ENCODE measurements around the gene ADNP. TPM values are rescaled to one million over a fixed set of nuclear protein-coding genes. Genes with fewer than 3 reads are reported as not detected.
A peak's percentile ranks its signal among the peaks of the same experiment; 100 is the strongest.

ADNP gene
- total RNA-seq, 2 experiments from 2014 or later: 51.5 to 94.9 TPM

DNA sequence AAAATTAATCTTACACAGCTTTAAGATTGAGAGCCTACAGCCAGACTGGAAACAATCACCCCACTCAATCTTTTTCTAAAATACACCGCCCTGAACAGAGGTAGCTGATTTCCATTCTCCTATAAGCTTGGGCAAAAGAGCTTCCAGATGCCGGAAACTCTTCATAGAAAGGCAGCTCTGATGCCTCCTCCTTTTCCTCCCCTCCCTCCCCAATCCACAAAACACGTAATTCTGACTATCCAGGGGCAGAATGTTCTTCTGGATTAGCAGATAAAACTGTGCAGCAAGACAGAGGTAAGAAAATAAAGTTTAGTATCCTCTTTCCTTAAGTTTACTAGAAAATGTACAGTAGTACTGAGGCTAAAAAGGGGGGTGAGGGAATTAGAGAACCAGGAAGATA, 15.8 kb downstream of the ADNP start:
- DNase-seq (ENCODE audit: low spot score): no peak
- Histone ChIP-seq H3K79me2 (ENCODE audit: insufficient read depth, low read depth, low read length) (peaks cover 99% of the 10 kb centered on the region), H3K27ac (ENCODE audit: low read depth, low read length, poor library complexity, severe bottlenecking) (no peak overlapping the region), H2AFZ (ENCODE audit: low read length) (no peak overlapping the region), H3K4me3 (ENCODE audit: low read depth, low read length, poor library complexity, severe bottlenecking) (no peak overlapping the region), H3K36me3 (ENCODE audit: insufficient read depth, low read length) (peaks cover 95% of the 10 kb centered on the region), H3K4me1 (ENCODE audit: insufficient read depth, low read length, poor library complexity, severe bottlenecking) (peaks cover 78% of the 10 kb centered on the region), H3K9me3 (ENCODE audit: low read length) (no peaks in the 10 kb centered on the region), H3K4me2 (ENCODE audit: low read length) (peak overlapping the region; percentile 32), H3K9me2 (ENCODE audit: insufficient read depth, low read length) (no peaks in the 10 kb centered on the region), H4K20me1 (ENCODE audit: insufficient read depth, low read length) (peaks cover 83% of the 10 kb centered on the region)
- TF ChIP-seq, protein P1, sequence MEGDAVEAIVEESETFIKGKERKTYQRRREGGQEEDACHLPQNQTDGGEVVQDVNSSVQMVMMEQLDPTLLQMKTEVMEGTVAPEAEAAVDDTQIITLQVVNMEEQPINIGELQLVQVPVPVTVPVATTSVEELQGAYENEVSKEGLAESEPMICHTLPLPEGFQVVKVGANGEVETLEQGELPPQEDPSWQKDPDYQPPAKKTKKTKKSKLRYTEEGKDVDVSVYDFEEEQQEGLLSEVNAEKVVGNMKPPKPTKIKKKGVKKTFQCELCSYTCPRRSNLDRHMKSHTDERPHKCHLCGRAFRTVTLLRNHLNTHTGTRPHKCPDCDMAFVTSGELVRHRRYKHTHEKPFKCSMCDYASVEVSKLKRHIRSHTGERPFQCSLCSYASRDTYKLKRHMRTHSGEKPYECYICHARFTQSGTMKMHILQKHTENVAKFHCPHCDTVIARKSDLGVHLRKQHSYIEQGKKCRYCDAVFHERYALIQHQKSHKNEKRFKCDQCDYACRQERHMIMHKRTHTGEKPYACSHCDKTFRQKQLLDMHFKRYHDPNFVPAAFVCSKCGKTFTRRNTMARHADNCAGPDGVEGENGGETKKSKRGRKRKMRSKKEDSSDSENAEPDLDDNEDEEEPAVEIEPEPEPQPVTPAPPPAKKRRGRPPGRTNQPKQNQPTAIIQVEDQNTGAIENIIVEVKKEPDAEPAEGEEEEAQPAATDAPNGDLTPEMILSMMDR (conservative IDR thresholded peaks at IDR 0.05; ENCODE audit: low read length): no peak
- TF ChIP-seq EZH2phosphoT487 (IDR thresholded peaks at IDR 0.05; ENCODE audit: borderline replicate concordance, low read depth, low read length): no peak
- BruUV-seq (replicated peaks): no TSS peak
- intact Hi-C loops (cut with micrococcal nuclease; ENCODE audit: unreplicated experiment): no loop called here
- POLR2A ChIA-PET: interaction anchor here (0.7 to 1.4 kb wide), 6 partner anchors 10 to 125 kb away, joined by 3 to 6 read pairs (median 4); no protein-coding TSS in a partner anchor
- CTCF ChIA-PET (ENCODE audit: unreplicated experiment): interaction anchor here (0.6 kb wide), 1 partner anchor 52 kb away, joined by 3 read pairs; no protein-coding TSS in a partner anchor

DNA sequence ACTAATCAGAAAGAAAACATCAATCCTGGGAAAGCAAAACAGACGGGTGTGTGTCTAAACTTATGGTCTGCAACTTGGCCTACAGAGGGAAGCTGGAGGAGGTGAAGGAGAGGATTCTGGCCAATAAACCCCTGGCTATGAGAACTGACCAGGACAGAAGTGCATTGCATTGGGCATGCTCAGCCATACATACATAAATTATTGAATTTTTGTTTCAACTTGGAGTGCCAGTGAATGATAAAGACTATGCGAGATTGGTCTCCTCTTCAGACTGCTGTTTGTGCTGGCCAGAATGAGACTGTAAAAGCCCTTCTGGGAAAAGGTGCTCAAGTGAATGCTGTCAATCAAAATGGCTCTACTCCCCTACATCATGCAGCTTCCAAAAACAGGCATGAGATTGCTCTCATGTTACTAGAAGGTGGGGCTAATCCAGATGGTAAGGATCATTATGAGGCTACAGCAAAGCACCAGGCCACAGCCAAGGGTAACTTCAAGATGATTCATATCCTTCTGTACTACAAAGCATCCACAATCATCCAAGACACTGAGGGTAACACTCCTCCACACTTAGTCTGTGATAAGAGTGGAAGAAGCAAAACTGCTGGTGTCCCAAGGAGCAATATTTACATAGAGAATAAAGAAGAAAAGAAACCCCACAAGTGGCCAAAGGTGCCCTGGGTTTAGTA, 17.4 kb downstream of the ADNP start:
- no peak overlapping the region for H2AFZ ChIP-seq (ENCODE audit: low read length)
- H4K20me1 ChIP-seq (ENCODE audit: insufficient read depth, low read length): peaks cover 84% of the 10 kb centered on the region
- no peak overlapping the region for H3K27ac ChIP-seq (ENCODE audit: low read depth, low read length, poor library complexity, severe bottlenecking)
- H3K36me3 ChIP-seq (ENCODE audit: insufficient read depth, low read length): peaks cover 99% of the 10 kb centered on the region
- H3K4me2 ChIP-seq (ENCODE audit: low read length): no peak overlapping the region
- ChIA-PET POLR2A (no interaction called here), CTCF (ENCODE audit: unreplicated experiment) (no interaction called here)
- DNase-seq (ENCODE audit: low spot score): no peak
- BruUV-seq (replicated peaks): no TSS peak
- TF ChIP-seq EZH2phosphoT487 (IDR thresholded peaks at IDR 0.05; ENCODE audit: borderline replicate concordance, low read depth, low read length): no peak
- TF ChIP-seq, protein P1 (conservative IDR thresholded peaks at IDR 0.05; ENCODE audit: low read length): no peak
- H3K9me2 ChIP-seq (ENCODE audit: insufficient read depth, low read length): no peaks in the 10 kb centered on the region
- no peaks in the 10 kb centered on the region for H3K9me3 ChIP-seq (ENCODE audit: low read length)
- H3K4me3 ChIP-seq (ENCODE audit: low read depth, low read length, poor library complexity, severe bottlenecking): no peak overlapping the region
- H3K4me1 ChIP-seq (ENCODE audit: insufficient read depth, low read length, poor library complexity, severe bottlenecking): peaks cover 64% of the 10 kb centered on the region
- H3K79me2 ChIP-seq (ENCODE audit: insufficient read depth, low read depth, low read length): peaks cover 100% of the 10 kb centered on the region
- intact Hi-C loops (cut with micrococcal nuclease; ENCODE audit: unreplicated experiment): no loop called here

DNA sequence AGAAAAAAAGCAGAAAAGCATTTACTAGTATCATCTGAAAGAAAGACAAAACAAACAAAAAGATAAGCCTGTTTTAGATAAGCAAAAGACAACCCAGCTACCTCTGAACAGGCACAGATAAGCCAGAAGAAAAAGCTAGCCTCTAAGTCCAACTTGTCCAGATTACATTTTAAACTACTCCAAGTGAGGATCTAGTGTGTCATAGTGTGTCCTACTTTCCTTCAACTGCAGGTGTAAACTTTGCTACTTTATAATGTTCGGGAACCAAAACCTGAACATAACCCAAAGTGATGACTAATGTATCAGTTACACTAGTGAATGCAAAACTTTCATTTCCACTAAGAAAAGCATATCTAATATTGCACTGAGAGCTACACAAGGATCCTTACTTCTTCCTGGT, 19.5 kb downstream of the ADNP start:
- Histone ChIP-seq H4K20me1 (ENCODE audit: insufficient read depth, low read length) (peaks cover 73% of the 10 kb centered on the region), H3K27ac (ENCODE audit: low read depth, low read length, poor library complexity, severe bottlenecking) (no peak overlapping the region), H3K36me3 (ENCODE audit: insufficient read depth, low read length) (peaks cover 94% of the 10 kb centered on the region), H2AFZ (ENCODE audit: low read length) (no peak overlapping the region), H3K9me3 (ENCODE audit: low read length) (no peaks in the 10 kb centered on the region; the same call in 1 of the 2 replicates), H3K9me2 (ENCODE audit: insufficient read depth, low read length) (no peaks in the 10 kb centered on the region), H3K4me1 (ENCODE audit: insufficient read depth, low read length, poor library complexity, severe bottlenecking) (peaks cover 43% of the 10 kb centered on the region), H3K79me2 (ENCODE audit: insufficient read depth, low read depth, low read length) (peaks cover 100% of the 10 kb centered on the region), H3K4me2 (ENCODE audit: low read length) (no peak overlapping the region), H3K4me3 (ENCODE audit: low read depth, low read length, poor library complexity, severe bottlenecking) (no peak overlapping the region)
- ChIA-PET POLR2A (interaction anchor here (1.1 kb wide), 1 partner anchor 18 kb away, joined by 3 read pairs; no protein-coding TSS in a partner anchor), CTCF (ENCODE audit: unreplicated experiment) (interaction anchor here (1.6 kb wide), 1 partner anchor 9 kb away, joined by 3 read pairs; no protein-coding TSS in a partner anchor)
- no peak for DNase-seq (ENCODE audit: low spot score)
- BruUV-seq (replicated peaks): no TSS peak
- intact Hi-C loops (cut with micrococcal nuclease; ENCODE audit: unreplicated experiment): no loop called here
- TF ChIP-seq EZH2phosphoT487 (IDR thresholded peaks at IDR 0.05; ENCODE audit: borderline replicate concordance, low read depth, low read length): no peak
- TF ChIP-seq, protein P1 (conservative IDR thresholded peaks at IDR 0.05; ENCODE audit: low read length): no peak
